HCT116 (cell line): ENCODE results near the gene ADARB1.

Experiments used
- CTCF ChIP-seq, 3 experiments: fragments of 200-600 bp in 1 of 3; sonication (generic) in 1 of 3; IDR thresholded peaks in 2 of 3; conservative IDR thresholded peaks in 1 of 3; 2 replicates each; pipeline ENCODE4 v1.5.1; 2012 to 2017; ENCODE audit warnings: low read depth in 2 of 3, low read length in 2 of 3, antibody characterized with exemption in 1 of 3, borderline replicate concordance in 1 of 3, control low read depth in 1 of 3, mild to moderate bottlenecking in 1 of 3, mixed read lengths in 1 of 3, mixed run types in 1 of 3, moderate library complexity in 1 of 3; ENCODE audit not compliant: insufficient read depth in 1 of 3
- REST ChIP-seq: IDR thresholded peaks from 2 replicates; pipeline ENCODE4 v1.6.1; 2012; ENCODE audit warnings: low read depth
- SP1 ChIP-seq: IDR thresholded peaks from 2 replicates; pipeline ENCODE4 v1.6.1; 2012; ENCODE audit warnings: low read depth
- TCF7L2 ChIP-seq: IDR thresholded peaks from 2 replicates; pipeline ENCODE4 v1.7.0; 2011; ENCODE audit warnings: borderline replicate concordance, inconsistent platforms; ENCODE audit not compliant: insufficient read depth, insufficient read length; ENCODE audit errors: extremely low read depth
- ZNF274 ChIP-seq: fragments of 200-500 bp; sonication (Bioruptor generic); IDR thresholded peaks from 2 replicates; pipeline ENCODE4 v1.6.1; 2014; ENCODE audit warnings: mild to moderate bottlenecking, low read depth, low read length, inconsistent platforms

- TF ChIP-seq CTCF (IDR thresholded peaks at IDR 0.05 in 2 of 3, conservative IDR thresholded peaks at IDR 0.05 in 1 of 3; ENCODE audit: borderline replicate concordance in 1 of 3, insufficient read depth in 1 of 3, low read depth in 2 of 3, low read length in 2 of 3) (no peak), TCF7L2 (no peak), SP1 (no peak), ZNF274 (no peak), REST (no peak)
Observed at GRCh38 chr21:45200031-45200430, 125.7 kb downstream of the ADARB1 start.
